Stimulated activated CD8-positive, alpha-beta memory T cell treated with anti-CD3 and anti-CD28 coated beads, Interleukin-4, amount 100 ng/mL, for 1 hour (primary cell): ENCODE results near the gene PGA4.
A peak's percentile ranks its signal among the peaks of the same experiment; 100 is the strongest.
"Not testable (repeated sequence)": the region's sequence is repeated elsewhere in the genome, so short reads cannot be mapped to it uniquely, and the experiment has no call there.

Experiments used
- DNase-seq, 2 donors: peaks; one replicate each; pipeline ENCODE4 v3.0.0-alpha.2; 2020; ENCODE audit warnings: low read depth in 2 of 2, low spot score in 1 of 2

PGA4 gene

DNA sequence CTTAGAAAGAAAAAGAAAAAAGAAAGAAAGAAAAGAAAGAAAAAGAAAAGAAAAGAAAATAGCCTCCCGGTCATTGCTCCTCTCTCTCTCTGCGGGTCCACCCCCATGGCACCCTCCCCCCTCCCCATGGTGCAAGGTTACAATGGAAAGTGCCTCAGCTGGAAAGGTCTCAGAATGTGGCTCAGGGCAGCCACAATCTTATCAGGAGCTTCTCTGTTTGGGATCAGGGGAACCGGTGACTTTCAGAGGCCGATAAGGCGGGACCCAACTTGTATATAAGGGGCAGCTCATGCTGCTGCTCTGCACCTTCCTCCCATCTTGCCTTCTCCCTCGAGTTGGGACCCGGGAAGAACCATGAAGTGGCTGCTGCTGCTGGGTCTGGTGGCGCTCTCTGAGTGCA, at the start of gene PGA4:
TSS of gene PGA4 (plus strand) at position 301 of the 400 bp plus-strand sequence. CDS start at position 355, 54 bp downstream.
- not testable (repeated sequence) for DNase-seq

DNA sequence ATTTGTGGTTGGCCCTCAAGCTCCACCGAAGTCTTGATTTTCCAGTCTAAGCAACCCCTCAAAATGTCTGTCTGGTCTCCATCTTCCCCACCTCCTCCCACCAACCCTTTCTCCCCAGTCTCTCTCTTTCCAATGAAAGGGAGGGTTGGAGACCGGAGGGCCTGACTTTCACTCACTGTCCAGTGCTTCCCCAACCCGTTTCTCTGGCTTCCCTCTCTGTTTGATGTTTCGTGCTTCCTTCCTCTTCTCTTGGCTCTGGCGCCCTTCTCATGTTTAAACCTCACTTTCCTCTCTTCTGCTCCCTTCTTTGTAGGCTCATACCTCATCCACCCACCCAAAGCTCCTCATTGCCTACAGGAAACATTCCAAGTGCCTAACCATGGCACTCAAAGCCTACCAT, 49.8 kb upstream of the PGA4 start:
- DNase-seq, result no peak

DNA sequence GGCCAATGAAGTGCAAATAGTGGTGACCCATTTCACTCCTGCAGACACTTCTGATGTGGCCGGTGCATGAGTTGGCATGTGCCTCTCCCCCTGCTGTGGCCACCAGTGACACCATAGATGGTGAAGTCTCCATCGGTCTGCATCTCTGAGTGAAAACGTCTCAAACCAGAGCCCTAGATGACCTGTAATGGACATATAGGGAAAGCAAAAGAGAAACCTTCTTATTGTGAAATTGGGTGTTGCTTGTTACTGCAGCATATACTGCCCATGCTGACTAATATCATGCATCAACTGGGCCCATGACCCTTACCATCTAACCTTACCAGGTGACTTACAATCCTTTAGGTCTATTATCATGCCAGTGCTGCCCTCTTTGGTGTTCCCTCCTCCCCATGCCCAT, 49.3 kb upstream of the PGA4 start:
- DNase-seq, result no peak

DNA sequence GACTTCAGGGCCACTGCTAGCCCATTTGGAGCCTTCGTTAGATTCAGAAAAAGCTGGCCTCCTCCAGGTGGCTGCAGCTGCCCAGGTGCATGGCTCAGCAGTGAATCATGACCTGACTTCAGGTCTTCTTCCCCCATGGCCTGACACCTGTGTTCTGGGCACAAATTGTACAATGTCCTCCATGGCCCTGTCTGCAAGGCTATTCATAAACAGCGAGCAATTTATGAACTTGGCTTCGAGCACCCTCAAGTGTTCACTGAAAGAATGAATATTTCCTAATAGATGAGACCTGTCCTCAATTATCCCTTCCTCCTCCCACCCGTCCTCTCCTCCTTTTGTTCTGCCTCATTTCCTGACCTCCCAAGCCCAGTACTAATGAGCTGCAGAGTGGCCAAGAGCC, 48.7 kb upstream of the PGA4 start:
- no peak for DNase-seq

DNA sequence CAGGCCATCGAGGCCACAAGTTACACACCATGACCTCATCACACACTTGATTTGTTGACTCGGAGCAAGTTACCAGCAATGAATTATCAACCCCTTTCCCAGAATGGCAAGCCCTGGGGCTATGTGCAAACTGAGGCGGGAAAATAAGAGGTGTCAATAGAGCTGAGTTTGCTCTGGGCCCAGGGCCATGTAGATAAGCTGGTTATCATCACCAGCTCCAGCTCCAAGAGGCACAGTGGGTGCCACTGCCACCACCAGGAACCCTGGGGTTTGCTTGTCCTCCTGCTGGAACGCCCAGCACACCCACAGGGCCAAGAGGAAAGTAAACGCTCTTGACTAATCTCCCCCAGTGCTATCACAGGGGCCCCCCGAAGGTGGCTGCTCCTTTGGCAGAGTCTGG, 47.9 kb upstream of the PGA4 start:
- DNase-seq, result no peak

DNA sequence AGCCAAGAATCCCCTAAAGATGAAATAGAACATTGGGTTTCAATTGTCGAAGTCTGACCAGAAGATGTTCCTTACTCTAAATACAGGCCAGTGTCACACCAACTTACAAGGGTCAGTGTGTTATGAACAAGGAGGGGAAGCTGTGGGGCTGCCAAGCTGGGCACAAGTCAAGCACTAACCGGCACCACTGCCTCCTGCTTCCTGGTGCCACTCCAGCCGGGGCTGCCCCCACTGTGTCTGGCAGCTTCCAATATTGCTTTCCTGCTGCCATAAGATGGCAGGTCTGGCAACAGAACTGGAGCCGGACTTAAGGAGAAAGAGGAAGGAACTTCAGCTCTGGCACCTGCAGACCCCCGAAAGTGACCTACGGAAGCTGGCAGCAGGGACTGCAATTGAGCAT, 47.2 kb upstream of the PGA4 start:
- no peak for DNase-seq

DNA sequence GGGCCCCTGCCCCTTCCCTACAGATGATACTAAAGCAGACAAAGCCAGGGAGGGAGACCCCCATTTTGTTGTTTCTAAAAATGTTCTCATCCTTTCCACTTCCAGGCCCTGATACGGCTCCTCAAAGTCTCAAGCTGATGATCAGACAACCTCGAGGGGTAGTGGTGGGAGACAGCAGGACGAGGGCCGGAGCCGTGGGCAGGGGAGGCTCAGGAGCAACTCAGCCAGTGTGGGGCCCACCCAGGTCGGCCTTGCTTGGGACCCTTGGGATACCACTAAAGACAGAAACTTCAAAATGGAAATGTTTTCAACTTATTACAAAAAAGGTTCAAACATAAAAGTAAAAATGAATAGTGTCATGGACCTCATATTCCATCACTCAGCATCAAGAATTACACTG, 45.7 kb upstream of the PGA4 start:
- DNase-seq, result no peak

DNA sequence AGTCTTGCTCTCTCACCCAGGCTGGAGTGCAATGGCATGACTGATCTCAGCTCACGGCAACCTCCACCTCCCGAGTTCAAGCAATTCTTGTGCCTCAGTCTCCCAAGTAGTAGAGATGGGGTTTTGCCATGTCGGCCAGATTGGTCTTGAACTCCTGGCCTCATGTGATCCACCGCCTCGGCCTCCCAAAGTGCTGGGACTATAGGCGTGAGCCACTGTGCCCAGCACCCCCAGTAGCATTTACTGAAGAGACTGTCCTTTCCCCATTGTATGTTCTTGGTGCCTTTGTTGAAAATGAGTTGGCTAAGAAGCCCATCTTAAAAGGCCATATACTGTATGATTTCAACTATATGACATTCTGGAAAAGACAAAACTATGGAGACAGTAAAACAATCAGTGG, 41.9 kb upstream of the PGA4 start:
- not testable (repeated sequence) for DNase-seq

DNA sequence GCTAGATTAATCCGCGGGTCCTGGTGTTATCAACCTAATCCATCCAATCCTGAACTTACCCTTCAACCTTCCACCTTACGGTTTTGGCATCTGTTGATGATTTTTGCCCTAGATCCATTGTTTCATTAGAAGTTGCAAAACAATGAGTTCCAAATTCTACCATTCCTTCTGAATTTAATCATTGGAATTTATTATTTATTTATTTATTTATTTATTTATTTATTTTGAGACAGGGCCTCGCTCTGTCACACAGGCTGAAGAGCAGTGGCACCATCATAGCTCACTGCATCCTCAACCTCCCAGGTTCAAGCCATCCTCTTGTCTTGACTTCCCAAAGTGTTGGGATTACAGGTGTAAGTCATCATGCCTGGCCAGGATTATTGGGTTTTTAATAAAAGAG, 40.7 kb upstream of the PGA4 start:
- DNase-seq, result no peak

DNA sequence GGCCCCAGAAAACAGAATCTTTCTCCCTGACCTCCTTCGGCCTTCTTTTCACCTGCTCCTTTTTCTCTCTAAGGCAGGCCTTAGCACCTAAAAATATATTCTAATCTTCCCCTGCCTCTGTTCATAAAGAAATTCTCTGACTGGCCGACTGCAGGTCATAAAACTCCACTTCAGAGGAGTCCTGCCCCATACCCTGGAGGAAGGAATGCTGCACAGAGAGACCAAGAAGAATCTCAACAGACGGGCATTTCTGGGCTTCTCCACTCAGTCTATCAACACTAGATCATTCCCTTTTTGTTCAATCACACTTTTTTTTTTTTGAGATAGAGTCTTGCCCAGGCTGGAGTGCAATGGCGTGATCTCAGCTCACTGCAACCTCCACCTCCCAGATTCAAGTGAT, 38.5 kb upstream of the PGA4 start:
- no peak for DNase-seq

DNA sequence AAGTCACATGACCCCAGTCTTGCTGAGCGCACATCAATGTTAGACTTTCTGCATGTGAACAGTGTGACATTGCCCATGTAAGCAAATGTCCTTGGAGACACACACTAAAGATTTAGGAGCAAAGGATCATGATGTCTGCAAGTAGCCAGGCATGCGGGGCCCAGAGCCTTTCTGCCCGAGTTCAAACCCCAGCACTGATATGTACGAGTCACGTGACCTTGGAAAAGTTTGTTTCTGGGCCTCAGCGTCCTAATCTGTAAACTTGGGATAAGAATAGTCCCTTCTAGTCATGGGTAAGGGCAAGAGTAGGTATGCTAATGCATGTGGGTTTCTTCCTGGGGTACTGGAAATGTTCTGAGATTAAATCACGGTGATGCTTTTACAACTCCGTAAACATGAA, 35.6 kb upstream of the PGA4 start:
- no peak for DNase-seq

DNA sequence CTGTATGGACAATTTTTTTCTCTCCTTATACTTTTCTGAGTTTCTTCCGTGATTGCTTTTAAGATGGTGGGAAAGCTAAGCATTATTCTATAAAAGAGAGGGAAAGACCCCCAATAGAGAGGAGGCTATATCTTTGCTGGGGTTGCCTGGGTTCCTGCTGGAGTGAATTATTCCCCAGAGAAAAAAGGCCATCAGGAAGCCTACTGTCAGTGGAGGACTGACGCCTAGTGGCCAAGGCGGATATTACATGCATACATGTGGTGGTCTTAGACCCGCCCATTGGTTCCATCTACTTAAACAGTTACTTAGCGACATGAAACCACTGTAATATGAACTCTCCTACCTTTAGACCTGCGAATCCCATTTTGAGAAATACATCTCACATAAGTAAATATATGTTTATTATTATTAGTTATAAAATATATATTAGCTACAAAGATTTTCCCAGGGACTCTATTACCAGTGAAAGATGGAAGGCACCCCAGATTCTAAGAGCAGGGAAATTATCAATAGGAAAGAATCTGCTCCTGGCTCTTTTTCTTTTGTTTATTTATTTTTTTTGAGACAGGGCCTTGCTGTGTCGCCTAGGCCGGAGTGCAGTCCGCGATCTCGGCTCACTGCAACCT, 34.5 kb upstream of the PGA4 start:
- DNase-seq, result peak; percentile 64 to 66

DNA sequence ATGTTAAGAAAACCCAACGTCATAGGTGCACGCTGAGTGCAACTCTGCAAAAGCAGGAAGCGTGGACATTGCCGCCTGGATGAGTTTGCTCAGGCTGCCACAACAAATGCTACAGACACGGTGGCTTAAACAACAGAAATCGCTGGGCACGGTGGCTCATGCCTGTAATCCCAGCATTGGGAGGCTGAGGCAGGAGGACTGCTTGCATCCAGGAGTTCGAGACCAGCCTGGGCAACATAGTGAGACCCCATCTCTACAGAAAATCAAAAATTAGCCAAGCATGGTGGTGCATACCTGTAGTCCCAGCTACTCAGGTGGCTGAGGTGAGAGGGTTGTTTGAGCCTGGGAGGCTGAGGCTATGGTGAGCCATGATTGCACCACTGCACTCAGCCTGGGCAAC, 32.2 kb upstream of the PGA4 start:
- DNase-seq, result no peak

DNA sequence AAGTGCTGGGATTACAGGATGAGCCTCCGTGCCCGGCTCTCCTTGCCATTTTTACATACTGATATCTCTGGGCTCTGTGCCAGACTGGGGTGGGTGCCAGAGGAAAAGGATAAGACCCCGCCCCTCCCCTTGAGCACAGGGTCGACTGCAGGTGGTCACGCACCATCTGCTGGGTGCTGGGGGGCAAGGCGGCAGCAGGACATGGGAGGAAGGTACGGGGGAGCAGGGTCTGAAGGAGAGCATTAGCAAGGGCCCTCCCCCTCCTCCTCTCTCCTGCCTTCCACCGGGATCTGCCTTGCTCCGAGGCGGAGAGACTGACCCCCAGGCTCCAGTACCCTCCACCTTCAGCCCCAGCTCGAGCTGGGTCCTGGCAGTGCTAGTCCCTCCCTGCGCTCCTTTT, 28.6 kb upstream of the PGA4 start:
- DNase-seq, result no peak

DNA sequence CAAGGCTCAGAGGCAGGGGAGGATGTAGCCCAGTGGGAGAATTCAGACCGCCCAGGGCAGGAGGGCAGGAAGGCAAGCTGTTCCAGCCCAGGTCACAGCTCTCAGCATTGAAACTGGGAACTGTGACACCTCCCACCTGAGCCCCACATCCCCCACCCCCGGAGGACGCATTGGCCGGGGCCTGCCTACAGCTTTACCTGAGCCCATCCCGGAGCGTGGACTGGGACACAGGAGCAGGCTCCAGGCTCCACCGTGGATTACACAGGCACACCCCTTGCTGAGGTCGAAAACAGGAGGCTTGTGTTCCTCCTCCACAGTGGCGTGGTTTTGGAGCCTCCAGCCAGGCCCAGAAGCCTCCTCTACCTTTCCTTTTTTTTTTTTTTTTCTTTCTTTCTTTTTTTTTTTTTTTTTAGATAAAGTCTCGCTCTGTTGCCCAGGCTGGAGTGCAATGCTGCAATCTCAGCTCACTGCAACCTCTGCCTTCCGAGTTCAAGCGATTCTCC, 27.9 kb upstream of the PGA4 start:
- DNase-seq, result no peak

DNA sequence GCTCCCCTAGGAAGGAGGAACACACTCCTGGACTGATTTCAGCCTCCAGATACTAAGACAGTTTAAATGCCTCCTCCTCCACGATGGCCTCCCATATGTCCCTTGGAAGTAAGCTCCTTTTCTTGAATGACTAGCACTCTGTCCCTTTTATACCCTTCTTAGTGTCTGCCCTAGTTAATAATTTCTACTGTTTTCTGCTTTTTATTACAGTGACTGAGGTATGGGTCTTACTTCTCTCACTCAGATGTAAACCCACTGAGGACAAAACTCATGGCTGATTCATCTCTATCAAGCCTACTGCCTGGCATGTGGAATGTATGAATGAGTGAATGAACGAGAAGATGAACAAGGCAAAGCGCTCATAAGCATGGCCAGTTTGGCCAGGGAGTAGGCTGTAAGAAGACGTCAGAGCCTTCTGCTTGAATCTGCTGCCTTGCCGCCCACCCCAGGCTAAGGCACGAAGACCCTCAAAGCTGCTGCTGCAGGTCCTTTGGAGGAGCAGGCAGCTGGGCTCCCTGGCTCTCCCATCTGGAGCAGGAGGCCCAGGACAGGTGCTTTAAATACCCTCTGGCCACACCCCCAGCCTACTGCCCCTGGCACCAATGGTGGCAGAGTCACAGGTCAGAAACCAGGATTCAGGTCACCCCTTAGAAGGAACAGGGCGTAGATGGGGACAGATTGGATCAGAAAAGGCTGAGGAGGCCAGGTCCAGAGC, 27.0 kb upstream of the PGA4 start:
- DNase-seq, result no peak

DNA sequence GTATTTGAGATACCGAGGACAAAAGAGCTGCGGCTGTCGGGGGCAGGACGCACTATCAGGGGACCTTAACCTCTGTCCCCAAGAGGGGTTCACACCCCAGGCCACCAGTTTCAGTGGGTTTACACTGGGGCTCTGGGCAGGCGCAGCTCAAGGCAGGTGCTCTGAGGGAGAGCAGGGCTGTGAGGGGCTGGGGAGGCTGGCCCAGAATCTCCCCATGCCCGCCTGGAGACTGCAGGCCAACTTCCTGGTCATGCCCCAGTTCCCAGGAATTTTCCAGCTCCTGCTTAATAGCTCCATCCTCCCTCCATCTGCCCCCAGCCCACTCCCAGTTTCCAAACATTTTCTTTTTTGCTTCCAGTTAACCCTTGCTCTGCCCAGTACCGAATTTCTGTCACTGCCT, 26.4 kb upstream of the PGA4 start:
- no peak for DNase-seq

DNA sequence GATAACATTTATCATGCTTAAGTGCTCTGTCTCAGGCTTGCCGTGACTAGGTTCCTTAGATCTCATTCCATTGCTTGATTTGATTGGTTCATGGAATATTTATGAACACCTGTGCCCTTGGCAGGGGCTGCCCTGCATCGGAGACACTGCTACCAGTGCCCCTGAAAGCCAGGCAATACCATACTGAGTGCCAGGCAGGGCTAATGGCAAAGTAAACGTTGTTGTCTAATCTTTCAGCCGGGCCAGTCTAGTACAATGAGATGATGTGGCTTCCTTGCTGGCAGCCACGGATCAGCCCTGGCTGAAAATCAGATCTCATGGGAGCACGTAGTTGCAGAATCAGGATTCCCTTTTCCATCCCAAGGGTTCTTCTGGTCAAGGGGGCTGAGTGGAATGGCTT, 23.8 kb upstream of the PGA4 start:
- no peak for DNase-seq

DNA sequence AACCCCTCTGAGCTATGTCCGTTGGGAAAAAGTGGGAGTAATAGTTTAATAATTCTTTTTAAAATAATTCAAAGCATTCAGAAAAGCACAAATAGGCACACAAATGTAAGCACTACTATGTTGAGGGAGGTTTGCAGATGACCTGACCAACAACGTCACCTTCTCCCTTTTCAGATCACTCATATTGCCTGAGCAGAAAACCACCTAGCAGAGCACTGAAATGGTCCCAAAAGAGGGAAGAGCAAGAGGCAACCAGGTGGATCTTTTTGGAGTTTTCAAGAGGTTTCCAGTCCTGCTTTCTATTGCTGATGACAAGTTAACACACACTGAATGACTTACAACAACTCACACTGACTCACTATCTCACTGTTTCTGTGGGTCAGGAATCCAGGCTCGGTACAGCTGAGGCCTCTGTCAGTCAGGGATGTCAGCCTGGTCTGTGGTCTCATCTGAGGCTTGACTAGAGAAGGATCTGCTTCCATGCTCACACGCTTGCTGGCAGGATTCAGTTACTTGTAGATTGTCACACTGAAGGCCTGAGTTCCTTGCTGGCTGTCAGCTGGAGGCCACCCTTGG, 23.1 kb upstream of the PGA4 start:
- no peak for DNase-seq

DNA sequence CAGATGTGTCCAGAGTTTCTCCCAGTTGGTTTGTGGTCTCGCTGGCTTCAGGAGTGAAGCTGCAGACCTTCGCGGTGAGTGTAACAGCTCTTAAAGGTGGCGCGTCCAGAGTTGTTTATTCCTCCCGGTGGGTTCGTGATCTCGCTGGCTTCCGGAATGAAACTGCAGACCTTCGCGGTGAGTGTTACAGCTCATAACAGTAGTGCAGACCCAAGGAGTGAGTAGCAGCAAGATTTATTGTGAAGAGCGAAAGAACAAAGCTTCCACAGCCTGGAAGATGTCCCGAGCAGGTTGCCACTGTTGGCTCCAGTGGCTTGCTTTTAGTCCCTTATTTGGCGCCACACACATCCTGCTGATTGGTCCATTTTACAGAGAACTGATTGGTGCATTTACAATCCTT, 20.7 kb upstream of the PGA4 start:
- DNase-seq, result no peak

DNA sequence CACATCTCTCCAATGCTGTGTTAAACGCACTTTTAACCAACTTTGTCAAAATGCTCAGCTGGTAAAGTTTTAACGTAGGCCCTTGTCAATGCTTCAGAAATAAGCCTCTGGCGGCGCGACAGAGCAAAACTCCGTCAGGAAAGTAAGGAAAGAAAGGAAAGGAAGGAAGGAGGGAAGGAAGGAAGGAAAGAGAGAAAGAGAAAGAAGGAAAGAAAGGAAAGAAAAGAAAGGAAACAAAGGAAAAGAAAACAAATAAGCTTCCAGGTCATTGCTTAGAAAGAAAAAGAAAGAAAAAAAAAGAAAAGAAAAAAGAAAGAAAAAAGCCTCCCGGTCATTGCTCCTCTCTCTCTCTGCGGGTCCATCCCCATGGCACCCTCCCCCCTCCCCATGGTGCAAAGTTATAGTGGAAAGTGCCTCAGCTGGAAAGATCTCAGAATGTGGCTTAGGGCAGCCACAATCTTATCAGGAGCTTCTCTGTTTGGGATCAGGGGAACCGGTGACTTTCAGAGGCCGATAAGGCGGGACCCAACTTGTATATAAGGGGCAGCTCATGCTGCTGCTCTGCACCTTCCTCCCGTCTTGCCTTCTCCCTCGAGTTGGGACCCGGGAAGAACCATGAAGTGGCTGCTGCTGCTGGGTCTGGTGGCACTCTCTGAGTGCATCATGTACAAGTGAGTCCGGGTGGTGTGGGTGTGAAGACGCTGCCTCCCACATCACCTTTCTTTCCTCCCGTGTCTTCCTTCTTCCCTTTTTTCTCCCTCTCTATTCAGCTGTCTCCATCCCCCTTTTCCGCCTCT, 19.0 kb upstream of the PGA4 start, which contains the start of gene PGA3:
TSS of gene PGA3 (plus strand) at position 566 of the 797 bp plus-strand sequence. CDS start at position 616, 50 bp downstream.
- DNase-seq, result not testable (repeated sequence)

DNA sequence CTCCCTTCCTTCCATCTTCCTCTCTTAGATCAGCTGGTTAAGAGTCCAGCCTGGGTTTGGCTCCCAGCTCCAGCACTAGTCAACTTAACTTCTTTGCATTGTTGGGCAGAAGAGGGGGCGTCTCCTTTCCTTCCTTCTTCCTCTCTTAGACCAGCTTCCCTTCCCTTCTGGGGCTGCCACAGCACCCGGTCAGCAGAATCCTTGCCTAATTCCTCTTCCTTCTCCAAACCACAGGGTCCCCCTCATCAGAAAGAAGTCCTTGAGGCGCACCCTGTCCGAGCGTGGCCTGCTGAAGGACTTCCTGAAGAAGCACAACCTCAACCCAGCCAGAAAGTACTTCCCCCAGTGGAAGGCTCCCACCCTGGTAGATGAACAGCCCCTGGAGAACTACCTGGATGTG, 18.3 kb upstream of the PGA4 start:
- DNase-seq, result not testable (repeated sequence)
